Left ventricle myocardium superior (tissue), 1 donor: ENCODE measurements around the gene CTSE. TPM values are rescaled to one million over a fixed set of nuclear protein-coding genes. Genes with fewer than 3 reads are reported as not detected.

Source experiments
- ATAC-seq: fragments of 200-7000 bp; cut with Tn5 transposase; one replicate; pipeline ENCODE4 v1.9.1; 2020; ENCODE audit warnings: mild to moderate bottlenecking, moderate library complexity
- DNase-seq: peaks from one replicate; pipeline ENCODE4 v3.0.0-alpha.2; 2020
- intact Hi-C: fragments of 100-400 bp; cut with micrococcal nuclease; formaldehyde crosslinking; loops from one replicate; pipeline ENCODE4 v1.11.0; 2022
- total RNA-seq: library from RNA; stranded (reverse); fragmentation: NEBNext Ultra II Directional; extraction: Animal tissue kit (Norgen Biotek cat#: 25700); gene quantifications from one replicate; pipeline ENCODE4 v1.2.1, GENCODE V29; 2021
- donor health status: DM: no; HTN: yes; CAD: no; lungs with severe emphysema.

The CTSE gene
- total RNA-seq, 1 donor from 2014 or later, result 0.15 TPM

DNA sequence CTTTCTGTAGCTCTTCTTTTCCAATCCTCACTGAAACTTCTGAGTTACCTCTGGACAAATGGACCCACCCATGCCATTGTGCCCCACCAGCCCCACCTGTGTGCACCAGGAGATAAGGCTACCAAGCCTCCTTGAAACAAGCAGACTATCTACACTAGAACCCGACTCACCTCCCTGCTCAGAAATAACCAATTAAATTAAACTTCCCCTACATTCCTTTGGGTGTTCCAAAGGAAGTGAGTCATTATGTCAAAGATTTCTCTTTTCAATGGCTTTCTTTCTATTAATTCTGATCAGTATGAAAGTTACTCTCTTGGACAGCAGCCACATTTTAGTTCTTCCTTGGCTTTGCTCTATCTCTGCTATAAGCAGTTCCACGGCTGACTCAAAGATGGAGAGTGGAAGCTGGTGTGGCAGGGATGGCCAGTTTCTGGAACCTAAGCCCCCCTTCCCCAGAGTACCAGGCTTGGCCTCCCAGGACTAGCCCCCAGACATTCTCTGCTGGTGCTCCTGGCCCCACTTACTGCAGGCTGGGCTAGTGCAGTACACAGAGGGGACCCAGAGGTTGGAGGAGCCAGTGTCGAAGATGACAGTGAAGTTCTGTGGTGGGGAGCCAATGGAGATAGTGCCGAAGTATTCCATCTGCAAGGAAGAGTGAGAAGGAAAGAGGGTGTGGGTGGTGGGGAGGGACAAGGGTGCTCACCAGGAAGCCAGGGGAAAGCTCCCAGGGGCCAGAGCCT, 1.9 kb downstream of the CTSE start:
- no peak for ATAC-seq
- no peak for DNase-seq
- intact Hi-C loops, result no loop called here

DNA sequence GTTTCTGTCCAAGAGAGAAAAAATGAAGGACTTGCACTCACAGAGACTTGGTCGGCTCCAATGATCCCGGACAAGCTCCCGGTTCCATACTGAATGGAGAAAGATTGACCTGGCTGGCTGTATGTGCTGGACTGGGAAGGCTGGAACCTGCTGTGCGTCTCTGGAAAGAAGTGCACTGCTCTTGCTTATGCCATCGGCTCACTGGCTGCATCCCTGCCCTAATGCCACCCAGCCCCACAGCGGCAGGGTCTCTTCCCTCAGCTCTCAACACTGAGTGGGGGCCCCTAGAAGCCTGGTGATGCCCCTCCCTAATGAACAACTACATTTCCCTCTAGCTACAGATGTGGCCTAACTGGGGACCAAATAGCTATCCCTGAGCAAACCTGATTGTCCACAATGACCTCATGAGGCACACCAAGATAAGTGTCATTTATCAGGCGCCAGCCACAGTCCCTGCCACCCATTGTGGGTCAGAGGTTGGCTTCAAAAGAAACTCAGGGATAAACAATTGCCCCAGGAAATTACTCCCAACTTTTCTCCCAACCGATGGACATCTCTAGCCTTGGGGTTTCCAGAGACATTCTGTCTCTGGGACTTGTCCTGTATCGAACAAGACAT, 2.6 kb downstream of the CTSE start:
- intact Hi-C loops, result no loop called here
- ATAC-seq, result no peak

DNA sequence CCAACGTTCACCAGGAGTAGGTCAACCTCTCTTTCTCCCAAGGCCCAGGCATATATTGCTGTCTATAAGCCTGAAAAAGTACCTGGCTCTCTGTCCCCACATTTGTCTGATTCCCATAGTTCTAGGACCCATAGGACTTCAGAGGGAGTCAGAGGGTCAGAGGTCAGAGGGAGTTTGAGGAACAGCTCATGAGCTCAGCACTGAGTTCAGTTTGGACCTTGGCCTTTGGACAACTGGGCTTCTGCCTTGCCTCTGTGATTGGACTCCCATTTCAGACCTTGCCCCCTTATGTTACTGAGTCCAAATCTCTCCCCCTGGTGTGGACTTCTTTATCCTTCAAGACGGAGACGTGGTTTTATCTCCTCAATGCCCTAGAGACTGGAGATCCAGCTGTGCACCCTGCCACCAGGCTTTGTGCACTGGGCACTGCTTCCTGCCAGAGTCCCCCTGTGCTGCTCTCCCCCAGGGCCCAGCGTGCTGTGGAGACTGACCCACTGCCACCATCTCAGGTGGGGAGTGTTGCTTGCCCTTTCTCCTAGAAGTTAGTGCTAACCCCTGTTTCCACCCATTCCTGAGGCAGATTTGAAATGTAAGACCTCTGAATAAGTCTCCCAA, 3.2 kb downstream of the CTSE start:
- ATAC-seq (no peak), DNase-seq (no peak)
- intact Hi-C loops, result no loop called here

More for the DNA sequence above, 2.6 kb downstream of the CTSE start:
- no peak for DNase-seq

DNA sequence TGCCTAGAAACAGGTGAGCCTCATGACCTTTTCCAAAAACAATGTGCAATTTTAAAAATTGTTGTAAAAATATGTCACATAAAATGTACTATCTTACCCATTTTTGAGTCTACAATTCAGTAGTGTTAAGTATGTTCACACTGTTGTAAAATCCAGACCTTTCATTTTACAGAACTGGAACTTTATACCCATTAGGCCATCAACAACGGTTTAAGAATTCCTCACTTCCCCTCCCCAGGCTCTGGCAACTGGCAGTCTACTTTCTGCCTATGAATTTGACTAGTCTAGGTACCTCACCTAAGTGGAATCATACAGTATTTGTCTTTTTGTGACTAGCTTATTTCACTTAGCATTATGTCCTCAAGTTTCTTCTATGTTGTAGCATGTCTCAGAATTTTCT, 8.6 kb downstream of the CTSE start:
- no peak for ATAC-seq
- intact Hi-C loops, result no loop called here
- no peak for DNase-seq

DNA sequence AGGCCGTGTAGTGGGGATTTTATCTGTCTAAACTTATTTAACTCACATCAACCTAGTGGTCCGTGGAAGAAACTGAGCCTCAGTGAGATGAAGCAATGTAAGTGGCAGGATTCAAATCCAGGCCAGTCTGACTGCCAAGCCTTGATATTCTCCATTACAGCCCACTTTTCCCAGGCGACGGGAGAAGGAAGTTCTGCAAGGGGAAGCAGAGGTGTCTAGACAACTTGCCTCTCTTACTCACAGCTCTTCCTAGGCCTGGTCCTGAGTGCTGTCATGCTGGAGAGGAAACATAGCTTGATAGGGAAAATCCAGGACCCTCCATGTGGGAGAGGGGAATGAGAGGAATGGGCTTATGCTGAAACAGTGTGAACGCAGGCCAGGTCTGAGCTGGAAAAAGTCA, 9.1 kb downstream of the CTSE start:
- intact Hi-C loops, result no loop called here
- no peak for DNase-seq
- no peak for ATAC-seq

DNA sequence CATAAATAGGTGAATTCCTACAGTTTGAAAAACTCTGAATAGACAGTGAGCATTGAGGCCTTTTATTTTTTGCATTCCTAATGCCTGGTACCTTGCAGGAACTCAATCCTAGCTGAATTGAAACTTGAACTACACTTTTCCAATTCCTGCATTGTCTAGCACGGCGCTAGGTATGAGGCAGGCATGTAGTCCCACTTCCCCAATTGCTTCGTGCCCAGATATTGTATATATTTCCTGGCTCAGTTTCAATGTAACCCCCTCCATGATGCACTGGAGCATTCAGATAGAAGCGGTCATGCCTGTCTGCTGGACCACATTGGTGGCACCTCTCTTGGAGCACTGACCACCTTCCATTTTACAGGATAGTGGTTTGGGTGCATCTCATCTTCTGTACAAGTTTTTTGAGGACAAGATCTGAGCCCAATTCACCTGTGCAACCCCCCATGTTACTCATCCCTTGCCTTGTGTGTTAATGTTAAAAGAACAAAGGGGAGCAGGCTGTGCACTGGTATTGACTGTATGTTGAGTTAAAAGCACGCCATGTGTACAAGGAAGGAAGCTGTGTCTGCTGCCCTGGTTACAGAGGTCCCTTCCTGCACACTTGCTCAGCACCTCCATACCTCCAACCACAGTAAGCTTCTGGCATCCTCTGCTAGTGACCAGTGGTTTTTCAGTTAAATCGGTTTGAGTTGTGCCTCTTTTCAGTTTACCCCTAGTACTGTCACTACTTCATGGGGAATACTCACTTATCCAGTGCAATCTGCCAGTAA, 10.5 kb downstream of the CTSE start:
- intact Hi-C loops, result no loop called here
- no peak for DNase-seq
- no peak for ATAC-seq

DNA sequence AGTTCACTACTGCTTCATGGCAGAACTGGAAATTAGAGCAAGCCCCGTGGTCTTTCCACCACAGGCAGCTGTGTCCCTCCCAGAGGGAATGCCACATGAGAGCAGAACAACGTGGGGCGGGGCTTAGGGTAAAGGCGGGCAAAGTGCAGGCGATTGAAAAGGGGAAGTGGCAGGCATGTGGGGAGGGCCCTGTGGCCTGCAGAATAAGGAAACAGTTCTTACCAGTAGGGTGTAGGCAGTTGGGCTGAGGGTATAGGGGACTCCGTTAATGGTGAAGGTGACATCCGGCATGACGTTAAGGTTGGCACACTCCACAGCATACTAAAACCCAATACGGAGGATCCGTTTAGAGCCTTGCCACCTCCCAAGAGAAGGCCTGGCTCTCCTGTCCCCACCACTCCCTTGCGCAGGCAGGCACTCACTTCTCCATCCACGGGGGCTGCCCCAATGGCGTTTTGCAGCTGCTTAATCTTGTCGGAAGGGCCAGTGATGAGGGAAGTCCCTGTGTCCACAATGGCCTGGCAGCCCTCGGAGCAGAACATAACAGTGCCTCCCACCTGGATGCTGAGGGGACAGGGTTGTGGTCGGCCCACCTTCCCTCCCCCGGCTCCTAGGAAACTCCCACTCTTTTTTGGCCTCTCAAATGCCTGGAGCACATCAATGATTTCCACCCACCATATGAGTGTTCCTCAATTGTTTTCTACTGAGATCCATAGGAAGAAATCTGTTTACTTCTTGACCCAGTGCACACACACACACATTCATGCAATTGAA, 11.4 kb downstream of the CTSE start:
- ATAC-seq, result peak; percentile 94
- peak; percentile 72 for DNase-seq
- intact Hi-C loops, result no loop called here

DNA sequence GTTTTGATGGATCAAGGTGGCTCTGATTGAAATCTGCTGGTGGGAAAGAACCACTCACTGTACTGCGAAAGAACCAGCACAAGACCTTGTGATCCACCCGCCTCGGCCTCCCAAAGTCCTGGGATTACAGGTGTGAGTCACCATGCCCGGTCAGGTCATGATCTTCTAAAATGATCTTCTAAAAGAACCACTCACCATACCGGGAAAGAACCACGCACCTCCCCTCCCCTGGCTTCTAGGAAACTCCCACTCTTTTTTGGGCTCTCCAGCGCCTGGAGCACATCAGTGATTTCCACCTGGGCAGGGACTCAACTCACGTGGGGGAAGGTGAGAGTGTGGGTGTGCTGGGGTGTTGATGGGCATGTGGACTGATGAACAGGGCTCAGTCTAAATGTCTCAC, 12.6 kb downstream of the CTSE start:
- intact Hi-C loops, result no loop called here
- DNase-seq, result no peak
- ATAC-seq, result no peak

DNA sequence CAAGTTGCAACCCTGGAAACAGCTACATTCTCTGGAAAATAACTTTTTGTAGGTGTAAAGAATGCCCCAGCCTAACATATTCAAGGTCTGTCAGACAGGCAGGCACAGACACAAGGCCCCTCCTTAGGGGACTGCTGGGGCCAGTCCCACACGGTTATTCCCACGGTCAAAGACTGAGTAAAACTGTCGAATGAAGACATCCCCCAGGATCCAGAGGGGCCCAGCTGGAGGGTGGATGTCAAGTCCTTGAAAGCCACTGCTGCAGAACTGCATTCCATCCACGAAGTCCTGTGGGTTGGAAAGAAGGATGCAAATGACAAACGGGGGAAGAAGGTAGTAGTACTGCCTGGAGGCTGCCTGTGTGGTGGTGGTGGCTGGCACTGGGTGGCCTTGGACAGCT, 13.6 kb downstream of the CTSE start:
- ATAC-seq (no peak), DNase-seq (no peak)
- intact Hi-C loops, result no loop called here

DNA sequence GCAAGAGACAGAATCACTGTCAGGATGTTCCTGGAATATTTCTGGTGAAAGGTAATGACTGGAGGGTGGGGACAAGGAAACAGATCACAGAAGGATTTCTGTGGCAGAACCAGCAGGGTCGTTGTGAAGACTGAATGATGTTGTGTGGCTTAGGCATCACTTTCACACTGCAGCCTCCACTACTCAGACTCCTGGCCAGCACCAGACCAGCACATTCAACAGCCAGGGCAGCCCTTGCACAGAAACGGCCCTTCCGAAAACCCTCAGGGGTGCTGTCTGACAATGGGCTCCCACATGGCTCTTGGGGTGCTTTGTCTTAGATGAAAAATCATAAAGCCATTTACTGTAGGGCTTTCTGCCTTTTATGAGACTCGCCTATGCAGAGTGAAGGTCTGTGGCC, 16.7 kb downstream of the CTSE start:
- no peak for ATAC-seq
- intact Hi-C loops, result no loop called here
- DNase-seq, result no peak

DNA sequence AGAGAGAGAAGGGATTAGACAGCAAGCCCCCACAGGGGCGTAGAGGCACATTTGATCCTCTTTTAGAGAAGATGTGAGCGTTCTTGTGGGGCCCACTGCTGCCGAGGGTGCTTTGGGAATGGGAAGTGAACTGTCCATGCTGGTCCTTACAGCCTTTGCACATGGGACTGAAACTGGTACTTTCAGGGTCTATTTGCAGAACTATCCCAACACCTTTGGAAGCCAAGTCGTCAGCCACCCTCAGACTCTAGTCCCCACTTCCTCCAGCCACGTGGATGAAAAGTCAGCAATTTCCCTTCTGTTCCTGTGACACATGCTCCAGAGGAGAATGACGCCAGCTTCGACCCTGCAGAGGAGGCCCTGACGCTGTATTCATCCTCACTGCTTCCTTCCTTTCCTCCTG, 17.9 kb downstream of the CTSE start:
- DNase-seq (no peak), ATAC-seq (no peak)
- intact Hi-C loops, result no loop called here

DNA sequence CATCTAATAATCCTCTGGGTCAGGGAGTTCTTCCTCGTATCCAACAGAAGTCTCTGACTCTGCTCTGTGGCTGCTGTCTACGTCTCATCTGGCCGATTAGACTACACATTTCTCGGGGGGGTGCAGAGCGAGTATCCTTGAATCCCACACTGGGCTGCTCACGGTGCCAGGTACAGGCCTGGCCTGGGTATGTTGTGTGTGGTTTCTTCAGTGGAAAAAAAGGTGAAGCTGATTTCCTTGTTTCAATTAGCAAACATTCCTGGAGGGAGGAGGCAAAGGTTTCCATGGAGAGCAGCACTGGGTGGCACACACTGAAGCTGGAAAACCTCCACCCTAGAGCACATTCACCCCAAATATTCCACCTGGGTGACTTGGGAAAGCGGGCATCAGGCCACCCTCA, 18.5 kb downstream of the CTSE start:
- intact Hi-C loops, result no loop called here
- ATAC-seq, result no peak
- no peak for DNase-seq

DNA sequence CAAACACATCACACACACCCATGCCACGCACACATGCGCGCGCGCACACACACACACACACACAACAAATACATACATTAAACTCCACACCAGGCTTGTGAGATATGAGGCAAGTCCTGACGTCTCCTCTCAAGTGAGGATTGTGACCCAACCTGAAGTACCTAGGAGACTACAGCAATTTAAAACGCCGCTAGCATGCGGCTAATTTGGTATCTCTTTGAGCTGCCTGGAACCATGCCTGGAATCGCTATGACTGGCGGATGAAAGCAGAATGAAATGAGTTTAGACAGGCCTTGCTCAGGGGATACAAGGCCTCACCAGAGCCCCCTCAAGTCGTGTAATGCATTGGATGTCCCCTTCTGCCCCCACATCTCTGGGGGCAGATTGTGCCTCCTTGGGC, 18.9 kb downstream of the CTSE start:
- intact Hi-C loops, result no loop called here
- ATAC-seq (peak; percentile 42), DNase-seq (no peak)

DNA sequence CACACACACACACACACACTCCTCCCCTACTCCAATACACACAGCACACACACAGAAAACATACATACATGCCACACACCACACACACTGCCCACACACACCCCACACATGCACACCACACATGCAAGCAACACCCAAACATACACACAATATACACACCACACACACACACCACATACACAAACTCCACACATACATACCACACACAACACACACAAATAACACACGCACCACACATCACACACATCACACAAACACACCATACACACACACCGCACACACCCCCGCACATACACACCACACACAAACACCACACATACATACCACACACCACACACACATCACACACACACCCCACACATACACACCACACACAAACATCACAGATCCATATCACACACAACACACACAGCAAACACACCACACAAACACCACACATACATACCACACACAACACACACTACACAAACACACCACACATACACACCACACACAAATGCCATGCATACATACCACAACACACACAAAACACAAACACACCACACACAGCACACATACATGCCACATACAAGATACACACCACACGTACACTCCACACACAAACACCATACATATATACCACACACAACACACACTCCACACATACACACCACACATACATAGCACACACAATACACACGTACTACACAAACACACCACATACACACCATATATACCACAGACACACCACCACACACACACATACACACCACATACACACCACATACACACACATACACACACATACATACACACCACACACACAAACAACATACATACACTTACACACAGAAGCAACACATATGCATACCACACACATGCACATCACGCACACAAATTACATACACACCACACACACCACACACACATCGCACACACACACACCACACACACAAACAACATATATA, 19.6 kb downstream of the CTSE start:
- intact Hi-C loops, result no loop called here
- DNase-seq (no peak), ATAC-seq (no peak)

DNA sequence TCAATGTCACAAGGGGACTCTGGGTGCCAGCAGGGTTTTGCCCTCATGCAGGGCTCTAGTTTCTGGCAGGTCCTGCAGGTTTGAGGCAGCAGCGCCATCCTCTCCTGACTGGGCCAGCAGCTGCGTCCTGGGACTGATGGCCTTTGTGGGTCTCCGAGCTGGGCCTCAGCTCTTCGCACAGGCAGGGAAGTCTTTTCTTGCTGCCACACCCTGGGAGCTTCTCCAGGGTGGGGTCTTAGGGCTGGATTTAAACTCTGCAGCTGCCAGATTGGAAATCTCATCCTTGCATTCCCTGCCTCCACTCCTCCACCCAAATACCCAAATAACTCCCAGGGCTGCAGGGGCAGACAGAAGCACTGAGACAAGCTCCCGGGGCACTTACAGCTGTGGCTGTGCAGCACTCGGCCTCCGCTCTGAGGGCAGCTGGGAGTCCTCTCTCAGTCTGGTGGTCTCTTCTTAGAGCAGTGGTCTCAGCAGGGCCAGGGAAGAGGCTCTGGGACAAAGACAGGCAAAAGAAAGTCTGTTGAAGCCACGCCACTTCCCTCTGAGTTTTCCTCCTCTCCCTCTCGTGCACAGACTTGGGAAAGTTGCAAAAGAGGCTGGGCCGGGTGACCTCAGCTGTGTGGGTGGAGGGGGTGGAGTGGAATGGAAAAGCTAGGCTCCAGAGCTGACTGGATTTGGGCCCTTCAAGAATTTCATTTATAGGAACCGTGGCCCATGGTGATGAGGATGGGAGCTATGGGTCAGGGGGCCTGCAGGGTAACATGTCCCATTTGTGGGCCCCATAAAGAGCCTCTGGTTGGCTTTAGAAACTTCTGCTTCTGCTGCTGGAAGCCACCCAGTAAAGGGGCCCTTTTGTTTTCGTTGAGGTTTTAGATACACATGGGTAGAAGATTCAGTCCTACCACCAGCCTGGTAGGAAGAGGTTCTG, 20.6 kb downstream of the CTSE start, which contains the start of gene RAB7B:
Gene RAB7B (minus strand): TSS at position 525 of the 931 bp plus-strand sequence. CDS start 9,260 bp downstream, outside the sequence.
- intact Hi-C loops, result no loop called here
- ATAC-seq (peak; percentile 85), DNase-seq (peak; percentile 71)

DNA sequence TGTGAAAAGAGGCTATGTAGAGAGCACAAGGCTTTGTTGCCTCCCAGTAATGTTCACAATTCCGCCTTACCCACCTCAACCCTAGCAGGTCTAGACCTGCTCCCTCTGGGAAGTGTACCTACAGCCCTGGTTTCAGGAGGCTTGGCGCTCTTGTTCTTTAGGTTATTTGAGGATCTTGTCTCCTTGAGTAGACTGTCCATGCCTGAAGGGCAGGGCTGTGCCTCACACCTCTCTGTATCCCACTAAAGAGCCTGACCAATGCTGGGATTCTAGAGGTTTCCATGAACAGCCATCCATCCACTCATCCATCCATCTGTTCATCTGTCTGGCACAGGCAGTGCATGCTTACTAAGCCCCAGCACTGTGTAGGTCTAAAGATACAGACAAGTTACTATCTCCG, 21.5 kb downstream of the CTSE start:
- ATAC-seq, result no peak
- intact Hi-C loops, result no loop called here
- no peak for DNase-seq

DNA sequence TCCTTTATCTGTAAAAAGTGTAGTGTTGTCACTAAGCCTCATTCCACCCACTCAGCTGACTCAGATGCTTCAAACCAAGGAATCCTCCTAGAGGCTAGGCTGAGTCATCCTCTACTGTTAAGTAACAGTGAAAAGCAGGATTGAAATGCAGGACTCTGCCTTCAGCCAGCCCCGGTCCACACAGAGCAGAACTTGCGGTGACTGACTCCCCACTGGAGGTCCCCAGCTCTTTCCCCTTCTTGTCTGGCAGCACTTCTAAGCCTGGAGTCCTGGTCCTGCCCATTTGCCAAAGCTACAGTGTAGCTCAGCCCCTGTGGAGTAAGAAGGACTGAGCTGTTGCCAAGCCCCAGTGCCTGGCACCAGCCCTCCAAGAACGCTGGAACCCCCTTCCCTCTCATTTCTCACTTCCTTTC, 22.2 kb downstream of the CTSE start:
- ATAC-seq (peak; percentile 59), DNase-seq (no peak)
- intact Hi-C loops, result no loop called here
